AG04449 (cell line): ENCODE results near the gene TRIM71.

Source experiments
- CTCF ChIA-PET: fragments of 350-600 bp; formaldehyde crosslinking; extraction: SDS; loops from one replicate; lab custom pipeline; 2021; ENCODE audit warnings: antibody characterized with exemption; lab: Yijun Ruan, JAX
- POLR2A ChIA-PET: fragments of 400-600, 350-600 bp; formaldehyde crosslinking; extraction: SDS; loops from one replicate; lab custom pipeline; 2020; ENCODE audit warnings: antibody characterized with exemption, inconsistent platforms; lab: Yijun Ruan, JAX
- DNase-seq: peaks from one replicate; pipeline ENCODE4 v3.0.0-alpha.2; 2010; ENCODE audit warnings: low read depth, low spot score
- H3K4me3 ChIP-seq: 2 replicates; pipeline ENCODE4 v1.5.1; 2011; ENCODE audit warnings: low read depth, mild to moderate bottlenecking, control low read depth, low read length
- TF ChIP-seq, protein P1 (sequence below): IDR thresholded peaks from one replicate; pipeline ENCODE4 v1.5.1; 2011; ENCODE audit warnings: mild to moderate bottlenecking, moderate library complexity, low read length, control low read depth, inconsistent platforms; ENCODE audit not compliant: insufficient read depth; ENCODE audit errors: missing control alignments

Gene TRIM71

DNA sequence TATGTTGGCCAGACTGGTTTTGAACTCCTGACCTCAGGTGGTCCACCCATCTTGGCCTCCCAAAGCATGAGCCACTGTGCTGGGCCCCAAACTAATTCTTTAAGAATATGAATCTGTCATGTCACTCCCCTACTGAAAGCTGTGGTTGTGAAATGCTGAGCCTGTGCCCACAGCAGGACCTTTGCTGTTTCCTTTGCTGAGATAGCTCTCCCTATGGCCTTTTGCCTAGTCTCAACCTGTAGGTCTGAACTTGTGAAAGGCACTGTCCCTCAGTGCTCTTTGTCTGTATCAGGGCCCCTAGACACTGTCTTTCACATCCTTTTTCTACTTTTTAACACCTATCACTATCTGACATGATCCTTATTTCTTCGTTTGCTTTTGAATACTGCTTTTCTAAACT, 70.9 kb downstream of the TRIM71 start:
- no peak overlapping the region for H3K4me3 ChIP-seq
- no peak for DNase-seq
- POLR2A ChIA-PET: no interaction called here
- CTCF ChIA-PET: no interaction called here
- TF ChIP-seq, protein P1, sequence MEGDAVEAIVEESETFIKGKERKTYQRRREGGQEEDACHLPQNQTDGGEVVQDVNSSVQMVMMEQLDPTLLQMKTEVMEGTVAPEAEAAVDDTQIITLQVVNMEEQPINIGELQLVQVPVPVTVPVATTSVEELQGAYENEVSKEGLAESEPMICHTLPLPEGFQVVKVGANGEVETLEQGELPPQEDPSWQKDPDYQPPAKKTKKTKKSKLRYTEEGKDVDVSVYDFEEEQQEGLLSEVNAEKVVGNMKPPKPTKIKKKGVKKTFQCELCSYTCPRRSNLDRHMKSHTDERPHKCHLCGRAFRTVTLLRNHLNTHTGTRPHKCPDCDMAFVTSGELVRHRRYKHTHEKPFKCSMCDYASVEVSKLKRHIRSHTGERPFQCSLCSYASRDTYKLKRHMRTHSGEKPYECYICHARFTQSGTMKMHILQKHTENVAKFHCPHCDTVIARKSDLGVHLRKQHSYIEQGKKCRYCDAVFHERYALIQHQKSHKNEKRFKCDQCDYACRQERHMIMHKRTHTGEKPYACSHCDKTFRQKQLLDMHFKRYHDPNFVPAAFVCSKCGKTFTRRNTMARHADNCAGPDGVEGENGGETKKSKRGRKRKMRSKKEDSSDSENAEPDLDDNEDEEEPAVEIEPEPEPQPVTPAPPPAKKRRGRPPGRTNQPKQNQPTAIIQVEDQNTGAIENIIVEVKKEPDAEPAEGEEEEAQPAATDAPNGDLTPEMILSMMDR: no peak

DNA sequence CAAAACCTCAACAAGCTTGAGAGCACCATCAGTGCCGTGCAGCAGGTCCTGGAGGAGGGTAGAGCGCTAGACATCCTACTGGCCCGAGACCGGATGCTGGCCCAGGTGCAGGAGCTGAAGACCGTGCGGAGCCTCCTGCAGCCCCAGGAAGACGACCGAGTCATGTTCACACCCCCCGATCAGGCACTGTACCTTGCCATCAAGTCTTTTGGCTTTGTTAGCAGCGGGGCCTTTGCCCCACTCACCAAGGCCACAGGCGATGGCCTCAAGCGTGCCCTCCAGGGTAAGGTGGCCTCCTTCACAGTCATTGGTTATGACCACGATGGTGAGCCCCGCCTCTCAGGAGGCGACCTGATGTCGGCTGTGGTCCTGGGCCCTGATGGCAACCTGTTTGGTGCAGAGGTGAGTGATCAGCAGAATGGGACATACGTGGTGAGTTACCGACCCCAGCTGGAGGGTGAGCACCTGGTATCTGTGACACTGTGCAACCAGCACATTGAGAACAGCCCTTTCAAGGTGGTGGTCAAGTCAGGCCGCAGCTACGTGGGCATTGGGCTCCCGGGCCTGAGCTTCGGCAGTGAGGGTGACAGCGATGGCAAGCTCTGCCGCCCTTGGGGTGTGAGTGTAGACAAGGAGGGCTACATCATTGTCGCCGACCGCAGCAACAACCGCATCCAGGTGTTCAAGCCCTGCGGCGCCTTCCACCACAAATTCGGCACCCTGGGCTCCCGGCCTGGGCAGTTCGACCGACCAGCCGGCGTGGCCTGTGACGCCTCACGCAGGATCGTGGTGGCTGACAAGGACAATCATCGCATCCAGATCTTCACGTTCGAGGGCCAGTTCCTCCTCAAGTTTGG, 72.9 kb downstream of the TRIM71 start:
- no peak for DNase-seq
- TF ChIP-seq, protein P1: no peak
- ChIA-PET POLR2A (no interaction called here), CTCF (no interaction called here)
- H3K4me3 ChIP-seq: no peak overlapping the region

DNA sequence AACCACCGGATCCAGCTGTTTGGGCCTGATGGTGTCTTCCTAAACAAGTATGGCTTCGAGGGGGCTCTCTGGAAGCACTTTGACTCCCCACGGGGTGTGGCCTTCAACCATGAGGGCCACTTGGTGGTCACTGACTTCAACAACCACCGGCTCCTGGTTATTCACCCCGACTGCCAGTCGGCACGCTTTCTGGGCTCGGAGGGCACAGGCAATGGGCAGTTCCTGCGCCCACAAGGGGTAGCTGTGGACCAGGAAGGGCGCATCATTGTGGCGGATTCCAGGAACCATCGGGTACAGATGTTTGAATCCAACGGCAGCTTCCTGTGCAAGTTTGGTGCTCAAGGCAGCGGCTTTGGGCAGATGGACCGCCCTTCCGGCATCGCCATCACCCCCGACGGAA, 73.6 kb downstream of the TRIM71 start:
- TF ChIP-seq, protein P1: no peak
- no peak for DNase-seq
- no peak overlapping the region for H3K4me3 ChIP-seq
- CTCF ChIA-PET: no interaction called here
- POLR2A ChIA-PET: no interaction called here

DNA sequence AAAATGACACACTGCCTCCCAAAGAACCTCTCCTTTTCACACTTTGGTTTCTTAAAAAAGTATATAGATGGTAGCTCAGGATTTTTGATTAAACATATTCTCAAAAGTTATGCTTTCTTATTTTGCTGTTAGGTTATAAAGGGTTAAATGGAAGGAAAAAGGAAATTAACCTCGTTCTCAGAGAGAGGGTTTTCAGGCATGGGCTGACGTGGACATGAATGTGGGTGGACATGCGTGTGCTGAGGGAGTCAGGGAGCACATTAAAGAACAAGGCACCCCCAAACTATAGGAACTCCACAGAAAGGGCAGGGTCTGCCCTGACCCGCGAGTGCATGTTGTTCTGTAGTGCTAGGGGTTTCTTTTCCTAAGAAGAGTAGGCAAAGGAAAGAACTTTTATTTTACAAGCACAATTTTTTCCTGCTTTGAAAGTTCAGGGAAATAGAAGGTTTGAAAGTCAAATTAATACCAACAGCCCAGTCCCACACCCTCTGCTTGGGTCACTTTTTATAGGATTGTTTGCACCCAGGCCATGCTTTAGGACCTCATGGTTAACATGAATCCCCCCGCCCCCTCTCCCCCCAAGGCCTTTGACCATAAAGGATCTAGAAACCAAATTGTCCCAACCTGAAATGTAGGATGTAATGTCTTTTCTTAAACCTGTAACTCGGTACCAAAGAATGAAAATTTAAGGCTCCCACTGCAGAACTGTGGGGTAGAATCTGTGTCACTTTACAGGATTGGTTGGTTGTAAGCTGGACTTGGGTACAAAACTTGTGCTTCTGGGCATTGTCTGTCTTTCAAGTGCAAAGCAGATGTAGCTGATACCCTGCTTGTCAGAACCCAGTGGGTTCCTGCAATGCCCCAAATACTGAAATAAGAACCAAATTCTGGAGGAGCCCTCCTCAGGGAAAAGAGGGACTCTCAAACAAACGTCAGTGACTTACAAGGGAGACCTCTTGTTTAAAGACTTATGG, 75.1 kb downstream of the TRIM71 start:
- POLR2A ChIA-PET: no interaction called here
- CTCF ChIA-PET: interaction anchor here (1.4 kb wide), 1 partner anchor 13 kb away, joined by 3 read pairs; no protein-coding TSS in a partner anchor
- TF ChIP-seq, protein P1: no peak
- H3K4me3 ChIP-seq: no peak overlapping the region
- DNase-seq: no peak

DNA sequence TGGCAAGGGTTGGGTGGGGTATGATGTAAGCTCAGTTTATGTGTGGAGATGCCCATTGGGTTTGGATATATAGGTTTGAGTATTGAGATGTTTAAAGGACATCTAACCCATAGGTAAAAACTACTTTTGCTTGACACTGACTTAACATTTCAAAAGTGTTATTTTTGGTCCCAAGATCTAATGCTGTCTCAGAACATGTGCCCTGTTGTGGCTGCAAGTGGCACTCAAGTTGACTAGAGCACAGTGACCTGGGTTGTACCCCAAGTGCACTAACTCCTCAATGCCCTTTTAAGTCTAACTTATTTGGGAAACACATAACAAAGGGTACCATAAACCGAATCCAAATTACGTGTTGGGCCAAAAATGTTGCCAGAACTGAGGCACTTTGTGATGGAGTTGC, 77.2 kb downstream of the TRIM71 start:
- TF ChIP-seq, protein P1: no peak
- POLR2A ChIA-PET: no interaction called here
- no peak overlapping the region for H3K4me3 ChIP-seq
- CTCF ChIA-PET: no interaction called here
- no peak for DNase-seq

DNA sequence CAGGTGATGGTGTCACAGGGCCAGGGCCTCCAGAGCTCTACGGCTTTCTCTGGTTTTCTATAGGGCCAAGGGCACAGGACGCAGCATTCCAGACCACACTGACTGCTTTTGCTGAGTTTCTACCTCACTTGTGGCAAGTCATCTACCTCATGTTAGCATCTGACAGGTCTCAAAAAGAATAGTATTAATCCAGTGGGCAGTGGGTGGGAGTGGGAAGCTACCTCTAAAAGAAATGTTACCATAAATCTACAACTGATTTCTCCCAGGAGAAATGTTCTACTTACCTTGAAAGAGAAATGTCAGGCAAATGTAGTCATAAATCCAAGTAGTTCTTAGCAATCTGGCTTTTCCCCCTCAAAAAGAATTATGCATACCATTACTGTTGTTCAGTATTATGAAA, 77.9 kb downstream of the TRIM71 start:
- CTCF ChIA-PET: no interaction called here

More for the DNA sequence above, 77.9 kb downstream of the TRIM71 start:
- TF ChIP-seq, protein P1: no peak
- DNase-seq: no peak
- no peak overlapping the region for H3K4me3 ChIP-seq
- POLR2A ChIA-PET: no interaction called here
